Neural progenitor cell (in vitro differentiated cells): ENCODE measurements around the gene KMT5C. TPM values are rescaled to one million over a fixed set of nuclear protein-coding genes. Genes with fewer than 3 reads are reported as not detected.
A peak's percentile ranks its signal among the peaks of the same experiment; 100 is the strongest.

ENCODE experiments used
- DNase-seq: peaks from one replicate; pipeline ENCODE4 v3.0.0-alpha.2; 2016; ENCODE audit warnings: low spot score
- H2AFZ ChIP-seq: fragments of 200-600 bp; sonication (generic); replicated peaks from 2 replicates; pipeline ENCODE4 v1.6.1; 2016; ENCODE audit warnings: antibody characterized with exemption
- H3F3A ChIP-seq: fragments of 200-600 bp; sonication (generic); 2 replicates; pipeline ENCODE4 v1.6.1; 2016; ENCODE audit warnings: antibody characterized with exemption, low read depth
- H3K27ac ChIP-seq: fragments of 200-600 bp; sonication (generic); 2 replicates; pipeline ENCODE4 v1.5.1; 2016; ENCODE audit warnings: mild to moderate bottlenecking
- H3K27me3 ChIP-seq: fragments of 200-600 bp; sonication (generic); 2 replicates; pipeline ENCODE4 v1.6.1; 2016; ENCODE audit warnings: mild to moderate bottlenecking, moderate library complexity
- H3K36me3 ChIP-seq: fragments of 200-600 bp; sonication (generic); 2 replicates; pipeline ENCODE4 v1.5.1; 2016
- H3K4me1 ChIP-seq: fragments of 200-600 bp; sonication (generic); 2 replicates; pipeline ENCODE4 v1.6.1; 2016; ENCODE audit warnings: mixed run types
- H3K4me2 ChIP-seq: fragments of 200-600 bp; sonication (generic); 2 replicates; pipeline ENCODE4 v1.6.1; 2016
- H3K4me3 ChIP-seq: fragments of 200-600 bp; sonication (generic); 2 replicates; pipeline ENCODE4 v1.5.1; 2016
- H3K79me2 ChIP-seq: fragments of 200-600 bp; sonication (generic); 2 replicates; pipeline ENCODE4 v1.6.1; 2016; ENCODE audit warnings: low read depth
- H3K9ac ChIP-seq: fragments of 200-600 bp; sonication (generic); 2 replicates; pipeline ENCODE4 v1.6.1; 2016
- H3K9me3 ChIP-seq: fragments of 200-600 bp; sonication (generic); 2 replicates; pipeline ENCODE4 v1.5.1; 2016; ENCODE audit warnings: low read depth
- H4K20me1 ChIP-seq: fragments of 200-600 bp; sonication (generic); 2 replicates; pipeline ENCODE4 v1.6.1; 2016; ENCODE audit warnings: low read depth
- H3K27ac Mint-ChIP-seq: 3 replicates; pipeline ENCODE4 v1.8.0; 2021; ENCODE audit warnings: mixed read lengths
- H3K27me3 Mint-ChIP-seq: 2 replicates; pipeline ENCODE4 v1.8.0; 2022; ENCODE audit warnings: low read depth, mild to moderate bottlenecking, inconsistent platforms, moderate library complexity, mixed read lengths; ENCODE audit not compliant: insufficient read depth
- H3K36me3 Mint-ChIP-seq: 3 replicates; pipeline ENCODE4 v1.8.0; 2021; ENCODE audit warnings: mixed read lengths
- H3K4me1 Mint-ChIP-seq: 3 replicates; pipeline ENCODE4 v1.8.0; 2021; ENCODE audit warnings: mixed read lengths
- H3K4me3 Mint-ChIP-seq: 3 replicates; pipeline ENCODE4 v1.8.0; 2021; ENCODE audit warnings: mild to moderate bottlenecking, moderate library complexity, mixed read lengths
- H3K9me3 Mint-ChIP-seq: 3 replicates; pipeline ENCODE4 v1.8.0; 2020; ENCODE audit warnings: mixed read lengths
- EZH2 ChIP-seq: fragments of 200-600 bp; sonication (generic); IDR thresholded peaks from 2 replicates; pipeline ENCODE4 v1.6.1; 2017; ENCODE audit warnings: antibody characterized with exemption, mild to moderate bottlenecking, moderate library complexity
- EZH2phosphoT487 ChIP-seq: fragments of 200-600 bp; sonication (generic); IDR thresholded peaks from 2 replicates; pipeline ENCODE4 v1.6.1; 2017; ENCODE audit warnings: antibody characterized with exemption
- total RNA-seq: library from RNA; depleted of rRNA; stranded (reverse); fragments of >200 nt; gene quantifications from 2 replicates; pipeline ENCODE4 v1.2.3, GENCODE V29; 2015; ENCODE audit warnings: low replicate concordance
- TF ChIP-seq, protein P1 (sequence below): fragments of 200-600 bp; sonication (generic); IDR thresholded peaks from 2 replicates; pipeline ENCODE4 v1.5.1; 2017; ENCODE audit warnings: antibody characterized with exemption, mild to moderate bottlenecking

Gene KMT5C
- total RNA-seq, 1 donor from 2014 or later: 21.1 TPM

DNA sequence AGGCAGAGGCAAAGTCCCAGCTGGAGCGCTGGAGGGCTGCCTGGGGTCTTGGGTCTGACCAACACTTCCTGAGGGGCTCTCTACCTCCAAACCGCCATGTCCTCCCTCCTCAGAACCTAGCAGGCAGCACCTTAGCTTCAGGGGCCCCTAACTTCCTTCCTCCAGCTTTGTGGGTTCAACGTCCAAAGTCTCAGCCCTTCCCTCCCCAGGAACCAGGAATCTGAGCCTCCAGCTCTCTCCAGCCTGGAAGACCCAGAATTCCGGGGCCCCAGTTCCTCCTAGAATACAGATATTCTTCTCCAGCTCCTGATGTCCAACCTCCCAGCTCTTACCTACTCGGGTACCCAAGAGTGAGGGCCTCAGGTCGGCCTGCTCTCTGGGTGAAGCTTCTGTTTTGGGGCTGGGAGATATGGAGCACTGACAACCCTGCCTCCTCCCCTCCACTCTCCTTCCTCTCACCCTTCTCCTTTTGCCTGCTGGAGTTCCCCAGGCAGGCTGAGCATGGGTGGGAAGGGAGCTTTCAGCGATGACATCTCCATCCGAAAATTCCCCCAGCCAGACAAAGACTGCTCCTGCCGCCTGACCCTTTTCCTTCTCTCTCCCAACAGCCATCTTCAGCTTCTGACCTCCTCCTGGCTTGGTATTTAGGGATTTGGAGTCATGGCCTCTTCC lies 18.1 kb upstream of the KMT5C start:
- H4K20me1 ChIP-seq: no peaks in the 10 kb centered on the region
- H3K27ac Mint-ChIP-seq: peak overlapping the region; percentile 50

DNA sequence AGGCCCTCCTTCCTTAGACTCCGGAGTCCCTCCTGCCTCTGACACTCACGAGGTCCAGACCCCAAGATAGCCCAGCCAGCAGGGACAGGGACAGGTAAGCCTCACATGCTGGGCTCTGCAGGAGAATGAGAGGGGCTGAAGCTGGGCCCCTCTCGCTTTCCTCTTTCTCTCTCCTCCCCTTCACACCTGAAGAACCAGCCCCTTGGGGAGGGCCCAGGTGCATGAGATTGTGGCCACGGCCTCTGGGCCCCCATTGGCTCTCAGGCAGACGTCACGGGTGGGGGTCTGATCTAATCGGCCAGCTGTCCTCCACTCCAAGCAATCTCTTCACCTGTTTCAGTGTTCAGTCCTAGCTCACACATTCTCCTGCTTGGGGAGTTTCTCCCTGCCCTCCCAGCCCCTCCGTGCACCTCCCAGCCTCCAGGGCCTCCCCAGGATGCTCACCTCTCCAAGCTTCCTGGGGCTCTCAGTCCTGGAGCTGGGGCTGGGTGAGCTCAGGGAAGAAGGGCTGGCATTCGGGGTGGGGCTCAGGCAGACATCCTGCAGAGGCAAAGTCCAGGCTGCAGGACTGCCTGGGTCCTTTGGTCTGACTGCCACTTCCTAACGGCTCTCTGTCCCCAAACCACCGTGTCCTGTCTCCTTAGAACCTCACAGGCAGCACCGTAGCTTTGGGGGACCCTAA lies 17.3 kb upstream of the KMT5C start:
- no peaks in the 10 kb centered on the region for H3K9me3 Mint-ChIP-seq
- no peak for DNase-seq
- H3K9ac ChIP-seq: no peak overlapping the region
- no peaks in the 10 kb centered on the region for H3K9me3 ChIP-seq
- peaks cover 3% of the 10 kb centered on the region for H3K4me1 Mint-ChIP-seq
- H3K27ac ChIP-seq: no peak overlapping the region
- no peak overlapping the region for H3K4me2 ChIP-seq
- H3K36me3 ChIP-seq: no peaks in the 10 kb centered on the region
- no peak overlapping the region for H2AFZ ChIP-seq
- no peaks in the 10 kb centered on the region for H3K79me2 ChIP-seq
- H3K36me3 Mint-ChIP-seq: no peaks in the 10 kb centered on the region
- TF ChIP-seq EZH2phosphoT487 (no peak), EZH2 (no peak)
- TF ChIP-seq, protein P1, sequence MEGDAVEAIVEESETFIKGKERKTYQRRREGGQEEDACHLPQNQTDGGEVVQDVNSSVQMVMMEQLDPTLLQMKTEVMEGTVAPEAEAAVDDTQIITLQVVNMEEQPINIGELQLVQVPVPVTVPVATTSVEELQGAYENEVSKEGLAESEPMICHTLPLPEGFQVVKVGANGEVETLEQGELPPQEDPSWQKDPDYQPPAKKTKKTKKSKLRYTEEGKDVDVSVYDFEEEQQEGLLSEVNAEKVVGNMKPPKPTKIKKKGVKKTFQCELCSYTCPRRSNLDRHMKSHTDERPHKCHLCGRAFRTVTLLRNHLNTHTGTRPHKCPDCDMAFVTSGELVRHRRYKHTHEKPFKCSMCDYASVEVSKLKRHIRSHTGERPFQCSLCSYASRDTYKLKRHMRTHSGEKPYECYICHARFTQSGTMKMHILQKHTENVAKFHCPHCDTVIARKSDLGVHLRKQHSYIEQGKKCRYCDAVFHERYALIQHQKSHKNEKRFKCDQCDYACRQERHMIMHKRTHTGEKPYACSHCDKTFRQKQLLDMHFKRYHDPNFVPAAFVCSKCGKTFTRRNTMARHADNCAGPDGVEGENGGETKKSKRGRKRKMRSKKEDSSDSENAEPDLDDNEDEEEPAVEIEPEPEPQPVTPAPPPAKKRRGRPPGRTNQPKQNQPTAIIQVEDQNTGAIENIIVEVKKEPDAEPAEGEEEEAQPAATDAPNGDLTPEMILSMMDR: no peak
- H3K4me3 Mint-ChIP-seq: peak overlapping the region; percentile 76
- no peaks in the 10 kb centered on the region for H3K27me3 ChIP-seq
- no peaks in the 10 kb centered on the region for H3F3A ChIP-seq
- no peaks in the 10 kb centered on the region for H3K4me1 ChIP-seq
- H4K20me1 ChIP-seq: no peaks in the 10 kb centered on the region
- H3K27me3 Mint-ChIP-seq: peaks cover 7% of the 10 kb centered on the region
- H3K27ac Mint-ChIP-seq: peak overlapping the region; percentile 50
- no peak overlapping the region for H3K4me3 ChIP-seq

More for the DNA sequence above, 18.1 kb upstream of the KMT5C start:
- Histone ChIP-seq H3K4me2 (no peak overlapping the region), H3K9ac (no peak overlapping the region), H2AFZ (no peak overlapping the region), H3K9me3 (no peaks in the 10 kb centered on the region), H3K27ac (no peak overlapping the region), H3K36me3 (no peaks in the 10 kb centered on the region), H3K4me3 (no peak overlapping the region), H3K27me3 (no peaks in the 10 kb centered on the region), H3F3A (no peaks in the 10 kb centered on the region), H3K4me1 (no peaks in the 10 kb centered on the region), H3K79me2 (no peaks in the 10 kb centered on the region)
- no peak for DNase-seq
- Mint-ChIP-seq H3K27me3 (peaks cover 6% of the 10 kb centered on the region), H3K36me3 (no peaks in the 10 kb centered on the region), H3K9me3 (no peaks in the 10 kb centered on the region), H3K4me1 (peaks cover 3% of the 10 kb centered on the region), H3K4me3 (peak overlapping the region; percentile 21)
- no peak for TF ChIP-seq EZH2phosphoT487
- TF ChIP-seq, protein P1: no peak
- TF ChIP-seq EZH2: no peak

DNA sequence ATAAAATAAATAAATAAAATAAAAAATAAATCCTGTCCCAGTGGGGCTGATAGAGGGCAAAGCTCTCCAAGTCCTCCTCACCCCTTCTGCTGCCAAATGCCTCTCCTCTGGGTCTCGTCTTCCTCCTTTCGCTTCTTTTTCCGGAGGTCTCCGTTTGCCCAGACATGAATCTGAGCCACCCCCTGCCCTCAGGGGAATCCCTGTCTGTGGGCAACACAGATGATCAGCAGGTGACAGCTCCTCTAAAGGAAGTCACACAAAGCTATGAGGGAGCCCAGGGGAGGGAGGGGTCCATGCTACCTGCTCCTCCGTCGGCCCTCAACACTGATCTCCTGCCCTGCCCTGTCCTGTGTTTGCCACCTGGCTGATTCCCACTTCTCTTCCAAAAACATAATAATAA lies 15.0 kb upstream of the KMT5C start:
- Mint-ChIP-seq H3K4me3 (no peak overlapping the region), H3K4me1 (peaks cover 3% of the 10 kb centered on the region), H3K27ac (peak overlapping the region; percentile 54), H3K27me3 (peaks cover 7% of the 10 kb centered on the region), H3K36me3 (no peaks in the 10 kb centered on the region), H3K9me3 (peaks cover 2% of the 10 kb centered on the region)
- Histone ChIP-seq H3K27me3 (no peaks in the 10 kb centered on the region), H3K9ac (no peak overlapping the region), H3K4me2 (no peak overlapping the region), H3F3A (no peaks in the 10 kb centered on the region), H2AFZ (no peak overlapping the region), H4K20me1 (no peaks in the 10 kb centered on the region), H3K27ac (no peak overlapping the region), H3K36me3 (no peaks in the 10 kb centered on the region), H3K9me3 (no peaks in the 10 kb centered on the region), H3K4me3 (no peak overlapping the region), H3K79me2 (no peaks in the 10 kb centered on the region), H3K4me1 (no peaks in the 10 kb centered on the region)
- no peak for DNase-seq
- TF ChIP-seq EZH2phosphoT487 (no peak), EZH2 (no peak)
- TF ChIP-seq, protein P1: no peak
